ENCODE results near the gene MED10. TPM values are rescaled to one million over a fixed set of nuclear protein-coding genes. Genes with fewer than 3 reads are reported as not detected.

Gene MED10
- total RNA-seq, 2 experiments from 2014 or later: 48.5 to 48.8 TPM

DNA sequence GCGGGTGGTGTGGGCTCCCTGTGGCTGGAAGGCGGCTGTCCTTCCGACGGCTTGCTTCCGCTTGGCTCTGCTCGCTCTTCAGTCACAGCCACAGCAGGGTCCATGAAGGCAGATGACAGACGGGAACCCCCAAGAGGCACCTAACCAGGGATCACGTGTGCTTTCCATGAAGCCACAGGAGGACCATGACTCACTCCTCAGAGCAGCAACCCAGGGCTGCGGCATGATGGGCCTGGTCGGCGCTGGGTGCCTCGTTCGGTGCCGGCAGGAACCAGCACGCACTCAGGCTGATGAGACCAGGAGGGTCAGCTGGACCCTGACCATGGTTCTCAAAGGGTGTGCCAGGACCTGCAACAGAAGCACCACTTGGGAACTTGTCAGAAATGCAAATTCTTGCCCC, 32.8 kb upstream of the MED10 start:
- POLR2A ChIA-PET: no interaction called here
- intact Hi-C loops (cut with micrococcal nuclease): no loop called here

DNA sequence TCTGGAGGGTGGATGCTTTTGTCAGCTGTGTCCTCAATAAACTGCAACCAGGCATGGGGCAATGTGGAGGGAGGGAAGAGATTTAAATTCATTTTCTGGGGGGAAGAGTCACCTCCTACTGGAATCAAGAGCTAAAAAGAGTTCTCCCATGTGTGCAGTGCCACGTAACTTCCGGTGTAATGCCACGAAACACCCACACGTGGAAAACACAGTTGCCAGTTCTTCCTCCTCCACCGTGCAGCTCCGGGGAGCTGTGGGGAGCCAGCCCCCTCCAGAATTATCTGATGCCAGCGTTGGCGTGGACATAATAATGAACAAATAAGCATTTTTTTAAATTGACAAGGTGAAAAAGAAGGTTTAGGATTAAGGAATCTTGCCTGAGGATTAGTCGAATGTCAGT, 32.1 kb upstream of the MED10 start:
- ATAC-seq (no peak), DNase-seq (no peak)
- no peak overlapping the region for H3K27ac Mint-ChIP-seq
- no peaks in the 10 kb centered on the region for H3K36me3 Mint-ChIP-seq (ENCODE audit: low read depth)
- TF ChIP-seq CTCF (IDR thresholded peaks at IDR 0.05): no peak
- no peaks in the 10 kb centered on the region for H3K4me1 Mint-ChIP-seq (ENCODE audit: low read depth)
- intact Hi-C loops (cut with micrococcal nuclease): no loop called here
- peaks cover 8% of the 10 kb centered on the region for H3K27me3 Mint-ChIP-seq
- no peak overlapping the region for H3K4me3 Mint-ChIP-seq
- CTCF ChIA-PET: no interaction called here
- POLR2A ChIA-PET: no interaction called here
- no peaks in the 10 kb centered on the region for H3K9me3 Mint-ChIP-seq

More for the DNA sequence above, 32.8 kb upstream of the MED10 start:
- CTCF ChIA-PET: no interaction called here
- TF ChIP-seq CTCF (IDR thresholded peaks at IDR 0.05): no peak
- Mint-ChIP-seq H3K27ac (no peak overlapping the region), H3K4me3 (no peak overlapping the region), H3K36me3 (ENCODE audit: low read depth) (no peaks in the 10 kb centered on the region), H3K9me3 (no peaks in the 10 kb centered on the region), H3K4me1 (ENCODE audit: low read depth) (no peaks in the 10 kb centered on the region), H3K27me3 (peaks cover 8% of the 10 kb centered on the region)
- no peak for DNase-seq
- ATAC-seq: no peak

- intact Hi-C loops (cut with micrococcal nuclease): no loop called here
- H3K4me3 Mint-ChIP-seq: no peak overlapping the region
- TF ChIP-seq CTCF (IDR thresholded peaks at IDR 0.05): no peak
- H3K27me3 Mint-ChIP-seq: peaks cover 8% of the 10 kb centered on the region
- ChIA-PET CTCF (interaction anchor here (1.4 kb wide), 1 partner anchor 32 kb away, joined by 3 read pairs; no protein-coding TSS in a partner anchor), POLR2A (no interaction called here)
- H3K4me1 Mint-ChIP-seq (ENCODE audit: low read depth): no peaks in the 10 kb centered on the region
- no peaks in the 10 kb centered on the region for H3K9me3 Mint-ChIP-seq
- ATAC-seq (peak; percentile 37), DNase-seq (peak; percentile 7)
- peak overlapping the region; percentile 27 for H3K27ac Mint-ChIP-seq
- H3K36me3 Mint-ChIP-seq (ENCODE audit: low read depth): no peaks in the 10 kb centered on the region
Measured at GRCh38 chr5:6408627-6409446, 30.5 kb upstream of the MED10 start.

DNA sequence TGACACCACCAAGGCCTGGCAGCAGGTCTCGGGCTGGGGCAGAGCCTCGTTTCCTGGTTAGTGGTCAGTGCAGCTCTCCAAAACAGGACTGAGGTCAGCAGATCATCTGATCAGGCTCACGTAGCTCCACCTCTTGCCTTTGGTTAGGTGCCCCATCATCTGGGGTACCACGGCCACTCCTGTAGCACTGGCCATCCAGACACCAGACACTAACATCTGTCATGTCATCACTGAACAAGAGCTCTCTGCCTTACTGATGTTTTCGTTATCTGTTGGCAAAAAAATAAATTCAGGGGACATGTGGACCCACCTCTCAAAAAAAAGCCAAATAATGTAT, 29.9 kb upstream of the MED10 start:
- Mint-ChIP-seq H3K4me3 (no peak overlapping the region), H3K27ac (no peak overlapping the region), H3K36me3 (ENCODE audit: low read depth) (no peaks in the 10 kb centered on the region), H3K27me3 (peaks cover 8% of the 10 kb centered on the region), H3K9me3 (no peaks in the 10 kb centered on the region), H3K4me1 (ENCODE audit: low read depth) (no peaks in the 10 kb centered on the region)
- intact Hi-C loops (cut with micrococcal nuclease): no loop called here
- ChIA-PET CTCF (no interaction called here), POLR2A (no interaction called here)
- DNase-seq (no peak), ATAC-seq (no peak)
- no peak for TF ChIP-seq CTCF (IDR thresholded peaks at IDR 0.05)

- Mint-ChIP-seq H3K27ac (no peak overlapping the region), H3K36me3 (ENCODE audit: low read depth) (no peaks in the 10 kb centered on the region), H3K4me3 (no peak overlapping the region), H3K4me1 (ENCODE audit: low read depth) (no peaks in the 10 kb centered on the region), H3K9me3 (no peaks in the 10 kb centered on the region), H3K27me3 (peaks cover 11% of the 10 kb centered on the region)
- ChIA-PET POLR2A (no interaction called here), CTCF (no interaction called here)
- TF ChIP-seq CTCF (IDR thresholded peaks at IDR 0.05): no peak
- DNase-seq (no peak), ATAC-seq (no peak)
- intact Hi-C loops (cut with micrococcal nuclease): no loop called here
Measured at GRCh38 chr5:6407558-6408259, 29.4 kb upstream of the MED10 start.
